ENCODE data around the gene ITGB3.

DNA sequence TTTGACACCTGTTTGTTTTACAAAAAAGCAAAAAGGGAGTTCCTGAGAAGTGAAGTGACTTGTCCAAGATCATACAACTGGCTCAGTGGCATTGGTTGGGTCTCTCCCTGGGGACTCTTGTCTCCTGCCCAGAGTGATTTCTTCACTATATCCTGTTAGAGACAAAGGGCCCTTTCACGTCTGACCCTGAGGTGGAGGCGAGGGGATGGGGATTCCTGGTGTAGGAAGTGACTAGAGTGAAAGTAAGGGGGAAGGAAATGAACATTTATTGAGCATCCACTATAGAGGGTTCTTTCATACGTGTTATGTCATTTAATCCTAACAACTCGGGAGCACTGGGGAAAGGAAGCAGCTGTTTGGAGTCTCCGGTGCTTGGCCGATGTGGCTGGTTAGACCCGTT lies 9.0 kb downstream of the ITGB3 start:
- TF ChIP-seq, protein P1, sequence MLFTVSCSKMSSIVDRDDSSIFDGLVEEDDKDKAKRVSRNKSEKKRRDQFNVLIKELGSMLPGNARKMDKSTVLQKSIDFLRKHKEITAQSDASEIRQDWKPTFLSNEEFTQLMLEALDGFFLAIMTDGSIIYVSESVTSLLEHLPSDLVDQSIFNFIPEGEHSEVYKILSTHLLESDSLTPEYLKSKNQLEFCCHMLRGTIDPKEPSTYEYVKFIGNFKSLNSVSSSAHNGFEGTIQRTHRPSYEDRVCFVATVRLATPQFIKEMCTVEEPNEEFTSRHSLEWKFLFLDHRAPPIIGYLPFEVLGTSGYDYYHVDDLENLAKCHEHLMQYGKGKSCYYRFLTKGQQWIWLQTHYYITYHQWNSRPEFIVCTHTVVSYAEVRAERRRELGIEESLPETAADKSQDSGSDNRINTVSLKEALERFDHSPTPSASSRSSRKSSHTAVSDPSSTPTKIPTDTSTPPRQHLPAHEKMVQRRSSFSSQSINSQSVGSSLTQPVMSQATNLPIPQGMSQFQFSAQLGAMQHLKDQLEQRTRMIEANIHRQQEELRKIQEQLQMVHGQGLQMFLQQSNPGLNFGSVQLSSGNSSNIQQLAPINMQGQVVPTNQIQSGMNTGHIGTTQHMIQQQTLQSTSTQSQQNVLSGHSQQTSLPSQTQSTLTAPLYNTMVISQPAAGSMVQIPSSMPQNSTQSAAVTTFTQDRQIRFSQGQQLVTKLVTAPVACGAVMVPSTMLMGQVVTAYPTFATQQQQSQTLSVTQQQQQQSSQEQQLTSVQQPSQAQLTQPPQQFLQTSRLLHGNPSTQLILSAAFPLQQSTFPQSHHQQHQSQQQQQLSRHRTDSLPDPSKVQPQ (CRISPR knock-in tag; IDR thresholded peaks at IDR 0.05; ENCODE audit: borderline replicate concordance) = no peak
- TF ChIP-seq E2F8 (IDR thresholded peaks at IDR 0.05; ENCODE audit: low read depth, partially characterized antibody) = no peak
- TF ChIP-seq EZH2 (IDR thresholded peaks at IDR 0.05; ENCODE audit: borderline replicate concordance, low read depth, low read length) = no peak
- TF ChIP-seq FOXP1 (CRISPR knock-in tag; IDR thresholded peaks at IDR 0.05) = no peak
- no peak for TF ChIP-seq TCF7 (IDR thresholded peaks at IDR 0.05; ENCODE audit: borderline replicate concordance)
- no peak for TF ChIP-seq POLR2AphosphoS5 (IDR thresholded peaks at IDR 0.05; ENCODE audit: control insufficient read depth, insufficient read depth, low read depth, low read length)
- no peak for TF ChIP-seq EP400 (IDR thresholded peaks at IDR 0.05)
- TF ChIP-seq CEBPB (tag; IDR thresholded peaks at IDR 0.05) = no peak
- TF ChIP-seq JUND (IDR thresholded peaks at IDR 0.05; ENCODE audit: borderline replicate concordance, low read depth, low read length) = no peak
- TF ChIP-seq JUND (tag; IDR thresholded peaks at IDR 0.05; ENCODE audit: borderline replicate concordance, low read depth, low read length) = no peak
